Measurements from ENCODE around the gene LANCL3. TPM values are rescaled to one million over a fixed set of nuclear protein-coding genes. Genes with fewer than 3 reads are reported as not detected.

LANCL3 gene
- total and polyA plus RNA-seq, 5 donors, result 0.11 to 0.59 (median 0.28) TPM

DNA sequence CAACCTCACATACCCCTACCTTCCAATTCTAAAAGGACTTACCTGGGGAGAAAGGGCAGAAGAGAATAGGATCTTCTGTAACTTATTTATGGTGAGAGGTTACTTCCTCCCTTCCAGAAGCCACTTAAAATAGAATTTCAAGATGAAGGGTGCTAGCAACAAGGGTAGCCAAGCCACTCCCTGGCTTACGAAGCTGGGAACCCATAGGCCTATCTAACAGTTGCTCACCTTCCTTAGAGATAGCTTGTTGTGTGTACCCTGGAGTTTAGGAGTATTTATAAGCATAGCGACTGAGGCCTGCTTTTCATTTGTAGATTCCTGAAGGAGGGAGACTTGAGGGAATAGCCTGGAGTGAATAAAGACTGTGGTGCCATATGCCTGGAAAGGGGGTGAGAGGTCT, 143.0 kb downstream of the LANCL3 start:
- WGBS, result 64% methylated on average over 2 of the region's 2 CpGs
- Histone ChIP-seq H3K27ac (ENCODE audit: low read length) (no peak overlapping the region), H3K27me3 (ENCODE audit: control insufficient read depth, insufficient read depth) (no peaks in the 10 kb centered on the region), H3K9me3 (ENCODE audit: control insufficient read depth, low read length) (no peaks in the 10 kb centered on the region), H3K4me3 (ENCODE audit: low read length) (no peak overlapping the region), H3K4me1 (ENCODE audit: control insufficient read depth, insufficient read depth, low read length) (no peaks in the 10 kb centered on the region)
- ATAC-seq, result no peak
- DNase-seq, result no peak
- intact Hi-C loops (cut with DNase I), result no loop called here

DNA sequence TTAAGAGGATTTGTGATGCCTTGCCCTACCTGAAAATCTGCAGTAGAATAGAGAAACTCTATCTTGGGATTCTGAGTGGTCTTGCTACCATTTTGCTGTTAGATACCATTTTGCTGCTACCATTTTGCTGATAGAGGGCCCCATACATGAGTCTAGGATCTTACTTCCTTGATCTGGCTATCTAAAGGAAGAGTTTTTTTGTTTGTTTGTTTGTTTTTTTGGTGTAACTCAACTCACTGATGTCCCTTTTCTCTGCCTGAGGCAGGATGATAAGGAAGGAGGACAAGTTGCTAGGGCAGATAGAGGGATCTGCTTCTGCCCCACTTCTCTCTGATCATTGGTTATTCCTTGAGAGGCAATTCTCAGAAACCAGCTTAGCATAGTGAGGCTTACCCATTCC, 145.1 kb downstream of the LANCL3 start:
- ATAC-seq, result no peak
- no peaks in the 10 kb centered on the region for H3K9me3 ChIP-seq (ENCODE audit: control insufficient read depth, low read length)
- no peaks in the 10 kb centered on the region for H3K27me3 ChIP-seq (ENCODE audit: control insufficient read depth, insufficient read depth)
- no peak overlapping the region for H3K4me3 ChIP-seq (ENCODE audit: low read length)
- no peak overlapping the region for H3K27ac ChIP-seq (ENCODE audit: low read length)
- H3K4me1 ChIP-seq (ENCODE audit: control insufficient read depth, insufficient read depth, low read length), result no peaks in the 10 kb centered on the region
- intact Hi-C loops (cut with DNase I), result no loop called here
- DNase-seq, result no peak

DNA sequence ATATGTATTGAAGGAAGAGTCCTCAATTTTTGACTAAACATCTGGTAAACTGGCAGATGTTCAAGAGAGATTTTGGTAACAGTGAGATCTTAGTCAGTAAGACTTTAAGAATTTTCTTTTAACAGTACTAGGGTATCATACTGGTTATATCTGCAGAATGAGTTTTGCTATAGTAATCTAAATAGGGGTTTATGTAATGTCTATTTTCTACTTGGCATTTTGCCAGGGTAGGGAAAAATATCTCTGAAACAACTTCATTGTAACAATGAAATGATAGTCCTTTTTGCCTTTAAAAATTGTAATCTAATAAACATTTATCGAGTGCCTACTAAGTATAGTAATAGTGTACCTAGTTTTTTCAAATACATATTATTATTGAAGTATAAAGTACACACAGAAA, 146.2 kb downstream of the LANCL3 start:
- Histone ChIP-seq H3K4me3 (ENCODE audit: low read length) (no peak overlapping the region), H3K4me1 (ENCODE audit: control insufficient read depth, insufficient read depth, low read length) (no peaks in the 10 kb centered on the region), H3K27ac (ENCODE audit: low read length) (no peak overlapping the region), H3K27me3 (ENCODE audit: control insufficient read depth, insufficient read depth) (no peaks in the 10 kb centered on the region), H3K9me3 (ENCODE audit: control insufficient read depth, low read length) (no peaks in the 10 kb centered on the region)
- 53% methylated on average over 1 of the region's 1 CpG for WGBS
- ATAC-seq (no peak), DNase-seq (no peak)
- intact Hi-C loops (cut with DNase I), result no loop called here

DNA sequence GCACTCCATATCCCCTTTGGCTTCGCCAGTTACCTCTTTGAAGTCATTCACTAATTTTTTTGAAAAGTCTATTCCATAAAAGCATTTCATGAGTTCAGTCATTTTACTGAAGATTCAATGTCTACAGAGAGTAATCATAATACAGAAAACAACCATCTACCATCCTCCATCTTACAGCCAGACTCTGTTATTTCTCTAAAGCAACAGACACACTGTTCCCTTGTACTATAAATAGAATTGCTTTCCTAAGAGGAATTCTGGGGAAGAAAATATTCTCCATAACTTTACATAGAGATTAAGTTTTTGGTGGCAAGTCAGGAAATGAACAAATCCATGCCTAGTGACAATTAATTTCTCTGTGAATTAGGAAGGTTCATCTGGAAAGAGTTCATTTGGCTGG, 151.1 kb downstream of the LANCL3 start:
- Histone ChIP-seq H3K27ac (ENCODE audit: low read length) (no peak overlapping the region), H3K27me3 (ENCODE audit: control insufficient read depth, insufficient read depth) (no peaks in the 10 kb centered on the region), H3K9me3 (ENCODE audit: control insufficient read depth, low read length) (no peaks in the 10 kb centered on the region), H3K4me1 (ENCODE audit: control insufficient read depth, insufficient read depth, low read length) (no peaks in the 10 kb centered on the region), H3K4me3 (ENCODE audit: low read length) (no peak overlapping the region)
- DNase-seq, result no peak
- intact Hi-C loops (cut with DNase I), result no loop called here
- WGBS, result 76% methylated on average over 1 of the region's 1 CpG
- no peak for ATAC-seq

DNA sequence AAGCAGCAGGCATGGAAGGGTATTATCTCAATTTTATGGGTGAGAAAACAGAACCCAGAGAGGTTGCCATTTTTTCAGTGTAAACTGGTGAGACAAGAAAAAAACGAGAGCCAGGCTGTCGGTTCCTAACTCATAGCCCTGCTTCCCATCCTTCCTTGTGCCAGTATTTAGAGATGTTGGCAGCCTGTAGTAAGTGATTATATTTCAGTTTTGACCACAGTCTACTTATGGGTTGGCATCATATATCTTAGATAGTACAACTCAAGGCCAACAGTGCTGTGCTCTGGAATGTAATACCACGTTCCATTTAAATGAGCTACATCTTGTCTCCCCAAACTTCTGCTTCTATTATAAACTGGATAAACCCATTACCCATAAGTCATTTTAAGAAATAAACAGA, 154.9 kb downstream of the LANCL3 start:
- intact Hi-C loops (cut with DNase I), result no loop called here
- ATAC-seq, result no peak
- WGBS, result 88% methylated on average over 3 of the region's 3 CpGs
- DNase-seq, result no peak
- Histone ChIP-seq H3K4me3 (ENCODE audit: low read length) (no peak overlapping the region), H3K4me1 (ENCODE audit: control insufficient read depth, insufficient read depth, low read length) (no peaks in the 10 kb centered on the region), H3K27ac (ENCODE audit: low read length) (no peak overlapping the region), H3K27me3 (ENCODE audit: control insufficient read depth, insufficient read depth) (no peaks in the 10 kb centered on the region), H3K9me3 (ENCODE audit: control insufficient read depth, low read length) (no peaks in the 10 kb centered on the region)

Other genes starting within 250 kb of the LANCL3 start
- gene PRRG1, start 222.3 kb upstream of the LANCL3 start, total RNA-seq, result 10 to 100 TPM in 3 of 4 donors, 1 to 10 TPM in 1; 9.4 to 15.2 (median 13.6) TPM
- gene PRRG1, start 222.3 kb upstream of the LANCL3 start, polyA plus RNA-seq, result 6.1 TPM
- gene XK, start 114.1 kb downstream of the LANCL3 start, total RNA-seq, result 1 to 10 TPM; 6.5 to 9.2 (median 7.7) TPM
- gene XK, start 114.1 kb downstream of the LANCL3 start, polyA plus RNA-seq, result 3.4 TPM
- 10 to 100 TPM; 21.9 to 42.1 (median 33.8) TPM for gene CYBB, start 208.4 kb downstream of the LANCL3 start, total RNA-seq
- gene CYBB, start 208.4 kb downstream of the LANCL3 start, polyA plus RNA-seq, result 2.2 TPM

Measured in right cardiac atrium (tissue), 5 donors.